OCI-M1 (cell line): ENCODE measurements around the gene DNAJC13.
A peak's percentile ranks its signal among the peaks of the same experiment; 100 is the strongest.
"Not testable (repeated sequence)": the region's sequence is repeated elsewhere in the genome, so short reads cannot be mapped to it uniquely, and the experiment has no call there.

ENCODE experiments used
- DNase-seq: peaks from one replicate; lab custom pipeline; 2025; lab: John Stamatoyannopoulos, UW

The DNAJC13 gene

GRCh38 chr3:132549169-132549568 lies 131.9 kb downstream of the DNAJC13 start:
- no peak for DNase-seq

- no peak for DNase-seq
These were observed 132.7 kb downstream of the DNAJC13 start for GRCh38 chr3:132549890-132550578.

- DNase-seq, result peak; percentile 81
These were observed 133.4 kb downstream of the DNAJC13 start for GRCh38 chr3:132550579-132551305.

GRCh38 chr3:132553826-132554225 lies 136.5 kb downstream of the DNAJC13 start:
- DNase-seq, result no peak

GRCh38 chr3:132554437-132554836 lies 137.1 kb downstream of the DNAJC13 start:
- no peak for DNase-seq

- no peak for DNase-seq
These were observed 138.2 kb downstream of the DNAJC13 start for GRCh38 chr3:132555306-132556035.

- not testable (repeated sequence) for DNase-seq
These were observed 138.7 kb downstream of the DNAJC13 start for GRCh38 chr3:132556036-132556386.

- DNase-seq, result no peak
These were observed 139.3 kb downstream of the DNAJC13 start for GRCh38 chr3:132556508-132557159.

GRCh38 chr3:132561003-132561402 lies 143.7 kb downstream of the DNAJC13 start:
- no peak for DNase-seq

- DNase-seq, result no peak
These were observed 146.2 kb downstream of the DNAJC13 start for GRCh38 chr3:132563420-132564069.

- DNase-seq, result no peak
These were observed 146.8 kb downstream of the DNAJC13 start for GRCh38 chr3:132564070-132564465.

- no peak for DNase-seq
These were observed 151.1 kb downstream of the DNAJC13 start for GRCh38 chr3:132568422-132568821.

GRCh38 chr3:132569153-132569552 lies 151.9 kb downstream of the DNAJC13 start:
- no peak for DNase-seq

- DNase-seq, result no peak
These were observed 152.3 kb downstream of the DNAJC13 start for GRCh38 chr3:132569580-132569979.

- DNase-seq, result no peak
These were observed 152.7 kb downstream of the DNAJC13 start for GRCh38 chr3:132570016-132570415.

- no peak for DNase-seq
These were observed 156.5 kb downstream of the DNAJC13 start for GRCh38 chr3:132573797-132574211.

- DNase-seq, result no peak
These were observed 170.1 kb downstream of the DNAJC13 start for GRCh38 chr3:132587401-132587800.
